HCT116 (cell line): ENCODE data around the gene TNRC6B. TPM values are rescaled to one million over a fixed set of nuclear protein-coding genes. Genes with fewer than 3 reads are reported as not detected.

Experiments used
- ATAC-seq: fragments of 200-7000 bp; cut with Tn5 transposase; 2 replicates; pipeline ENCODE4 v1.9.1; 2020; ENCODE audit warnings: mild to moderate bottlenecking, moderate library complexity
- BruUV-seq: library from RNA; stranded (reverse); fragments of 400-500 nt; replicated peaks from 2 replicates; lab custom pipeline; 2021; lab: Mats Ljungman, UMichigan
- CTCF ChIA-PET: fragments of 300-600 bp; sonication (Branson Sonifier 250); formaldehyde crosslinking; loops from one replicate; lab custom pipeline; 2021; ENCODE audit warnings: antibody characterized with exemption; lab: Charles Lee
- POLR2A ChIA-PET: fragments of 300-600, 350-600 bp; sonication (Branson Sonifier 250); formaldehyde crosslinking; loops from one replicate; lab custom pipeline; 2021; ENCODE audit warnings: antibody characterized with exemption; lab: Charles Lee
- RAD21 ChIA-PET, 2 experiments: fragments of 300-600 bp; sonication (Branson Sonifier 250); formaldehyde crosslinking; loops; one replicate each; lab custom pipeline; 2023; ENCODE audit warnings: low total read pairs in 2 of 2; ENCODE audit not compliant: uncharacterized antibody in 2 of 2, unreplicated experiment in 2 of 2, low non-redundant PET in 1 of 2; lab: Charles Lee
- DNase-seq: peaks from one replicate; pipeline ENCODE4 v3.0.0-alpha.2; 2010; ENCODE audit warnings: low read depth, low spot score
- H2AFZ ChIP-seq: fragments of 200-600 bp; shearing (Covaris generic), sonication (generic); 2 replicates; pipeline ENCODE4 v1.6.1; 2017; ENCODE audit warnings: low read depth, mixed run types, mixed read lengths, antibody characterized with exemption, low read length; ENCODE audit not compliant: poor library complexity, severe bottlenecking
- H3K27ac ChIP-seq: 2 replicates; pipeline ENCODE4 v1.5.1; 2012; ENCODE audit warnings: low read depth, low read length
- H3K27me3 ChIP-seq: fragments of 200-600 bp; sonication (generic); 2 replicates; pipeline ENCODE4 v1.6.1; 2016; ENCODE audit warnings: mixed run types, low read length, mixed read lengths; ENCODE audit not compliant: insufficient read depth
- H3K36me3 ChIP-seq, 2 experiments: fragments of 200-500 bp in 1 of 2; fragments of 200-600 bp in 1 of 2; sonication (Bioruptor generic) in 1 of 2; sonication (generic) in 1 of 2; 2 replicates each; pipeline versions ENCODE4 v1.5.1 to v1.6.1; 2014 to 2016; ENCODE audit warnings: low read length in 2 of 2, inconsistent platforms in 1 of 2, mixed read lengths in 1 of 2, mixed run types in 1 of 2; ENCODE audit not compliant: insufficient read depth in 2 of 2, control insufficient read depth in 1 of 2
- H3K4me1 ChIP-seq, 2 experiments: fragments of 200-600 bp in 1 of 2; sonication (generic) in 1 of 2; 2 replicates each; pipeline versions ENCODE4 v1.5.1 to v1.6.1; 2012 to 2017; ENCODE audit warnings: low read length in 2 of 2, inconsistent platforms in 1 of 2, mild to moderate bottlenecking in 1 of 2, mixed read lengths in 1 of 2, mixed run types in 1 of 2, moderate library complexity in 1 of 2; ENCODE audit not compliant: insufficient read depth in 2 of 2, control insufficient read depth in 1 of 2
- H3K4me2 ChIP-seq: fragments of 200-600 bp; sonication (generic); 2 replicates; pipeline ENCODE4 v1.6.1; 2017; ENCODE audit warnings: mixed run types, low read length, mixed read lengths
- H3K4me3 ChIP-seq, 2 experiments: fragments of 200-600 bp in 1 of 2; sonication (generic) in 1 of 2; replicated peaks in 1 of 2; 2 replicates each; pipeline ENCODE4 v1.5.1; 2011 to 2016; ENCODE audit warnings: low read length in 2 of 2, control low read depth in 1 of 2, low read depth in 1 of 2, mild to moderate bottlenecking in 1 of 2, mixed read lengths in 1 of 2, mixed run types in 1 of 2
- H3K79me2 ChIP-seq: fragments of 200-600 bp; sonication (generic); 2 replicates; pipeline ENCODE4 v1.6.1; 2017; ENCODE audit warnings: mild to moderate bottlenecking, mixed run types, low read length, moderate library complexity, mixed read lengths; ENCODE audit not compliant: insufficient read depth
- H3K9ac ChIP-seq: fragments of 200-600 bp; sonication (generic); 2 replicates; pipeline ENCODE4 v1.6.1; 2016; ENCODE audit warnings: low read length, mixed read lengths
- H3K9me2 ChIP-seq: fragments of 200-600 bp; sonication (generic), shearing (Covaris generic); 2 replicates; pipeline ENCODE4 v1.6.1; 2017; ENCODE audit warnings: mixed run types, mild to moderate bottlenecking, moderate library complexity; ENCODE audit not compliant: insufficient read depth
- H3K9me3 ChIP-seq, 2 experiments: fragments of 200-500 bp in 1 of 2; fragments of 200-600 bp in 1 of 2; sonication (Bioruptor generic) in 1 of 2; sonication (generic) in 1 of 2; 2 replicates each; pipeline ENCODE4 v1.6.1; 2014 to 2017; ENCODE audit warnings: low read length in 2 of 2, mixed read lengths in 2 of 2, inconsistent platforms in 1 of 2, low read depth in 1 of 2, mild to moderate bottlenecking in 1 of 2, mixed run types in 1 of 2, moderate library complexity in 1 of 2; ENCODE audit not compliant: control insufficient read depth in 1 of 2, insufficient read depth in 1 of 2
- H4K20me1 ChIP-seq: fragments of 200-600 bp; sonication (generic), shearing (Covaris generic); 2 replicates; pipeline ENCODE4 v1.6.1; 2017; ENCODE audit warnings: mixed run types, mild to moderate bottlenecking, moderate library complexity; ENCODE audit not compliant: insufficient read depth
- ATF3 ChIP-seq: IDR thresholded peaks from 2 replicates; pipeline ENCODE4 v1.6.1; 2012
- CBX3 ChIP-seq: IDR thresholded peaks from 2 replicates; pipeline ENCODE4 v1.6.1; 2012; ENCODE audit warnings: low read depth
- CEBPB ChIP-seq: IDR thresholded peaks from 2 replicates; pipeline ENCODE4 v1.6.1; 2012; ENCODE audit warnings: low read depth
- EGR1 ChIP-seq: IDR thresholded peaks from 2 replicates; pipeline ENCODE4 v1.6.1; 2012; ENCODE audit warnings: low read depth
- ELF1 ChIP-seq: IDR thresholded peaks from 2 replicates; pipeline ENCODE4 v1.6.1; 2012; ENCODE audit warnings: low read depth, borderline replicate concordance
- EZH2 ChIP-seq: fragments of 200-600 bp; sonication (generic); IDR thresholded peaks from 2 replicates; pipeline ENCODE4 v1.6.1; 2017; ENCODE audit warnings: antibody characterized with exemption, mixed run types
- FOSL1 ChIP-seq: IDR thresholded peaks from 2 replicates; pipeline ENCODE4 v1.6.1; 2012; ENCODE audit warnings: low read depth
- JUND ChIP-seq: IDR thresholded peaks from 2 replicates; pipeline ENCODE4 v1.6.1; 2012
- RAD21 ChIP-seq: IDR thresholded peaks from 2 replicates; pipeline ENCODE4 v1.6.1; 2012; ENCODE audit warnings: low read depth, mild to moderate bottlenecking
- REST ChIP-seq: IDR thresholded peaks from 2 replicates; pipeline ENCODE4 v1.6.1; 2012; ENCODE audit warnings: low read depth
- SRF ChIP-seq: IDR thresholded peaks from 2 replicates; pipeline ENCODE4 v1.6.1; 2012; ENCODE audit warnings: low read depth
- YY1 ChIP-seq: IDR thresholded peaks from 2 replicates; pipeline ENCODE4 v1.6.1; 2011; ENCODE audit warnings: low read length, low read depth, moderate library complexity, mild to moderate bottlenecking; ENCODE audit not compliant: insufficient replicate concordance; ENCODE audit errors: extremely low read depth
- ZFX ChIP-seq: fragments of 450-650 bp; IDR thresholded peaks from 2 replicates; pipeline ENCODE4 v1.6.1; 2017
- intact Hi-C: fragments of 100-400 bp; cut with micrococcal nuclease; formaldehyde crosslinking; loops from 2 replicates; pipeline ENCODE4 v1.10.0; 2022
- total RNA-seq: library from RNA; stranded (reverse); gene quantifications from one replicate; pipeline ENCODE4 v1.2.1, GENCODE V29; 2021; ENCODE audit not compliant: unreplicated experiment

The TNRC6B gene
- total RNA-seq, 1 experiment from 2014 or later, result 29.8 TPM

DNA sequence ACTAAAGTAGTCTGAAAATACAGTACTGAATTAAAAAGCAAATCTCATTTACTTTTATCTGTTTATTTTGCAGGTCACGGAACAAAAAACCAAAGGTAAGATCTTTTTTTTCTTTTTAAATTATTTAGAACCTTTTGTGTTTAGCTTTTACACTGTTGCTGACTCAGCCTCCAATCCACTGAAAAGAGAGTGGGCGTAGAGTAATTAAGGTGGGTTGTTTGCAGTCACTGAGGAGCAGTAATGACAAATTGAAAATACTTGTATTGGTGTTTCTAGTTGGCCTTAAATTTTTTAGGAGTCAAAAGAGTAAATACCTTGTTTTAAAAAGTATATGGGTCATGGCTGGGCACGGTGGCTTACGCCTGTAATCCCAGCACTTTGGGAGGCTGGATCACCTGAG, 73.4 kb downstream of the TNRC6B start:
- Histone ChIP-seq H3K4me2 (no peak overlapping the region), H3K9ac (no peak overlapping the region), H3K27ac (no peak overlapping the region), H3K9me3 (no peaks in the 10 kb centered on the region), H3K79me2 (no peaks in the 10 kb centered on the region), H3K4me1 (peaks cover 3 to 6% of the 10 kb centered on the region in 2 experiments; a peak in 2 of 4 replicates), H3K27me3 (no peaks in the 10 kb centered on the region), H3K9me2 (no peaks in the 10 kb centered on the region), H4K20me1 (no peaks in the 10 kb centered on the region), H3K4me3 (no peak overlapping the region), H3K36me3 (no peaks in the 10 kb centered on the region), H2AFZ (no peak overlapping the region)
- no peak for TF ChIP-seq ATF3
- TF ChIP-seq EGR1, result peak; percentile 47; the same call in 1 of the 2 replicates
- ChIA-PET POLR2A (no interaction called here), CTCF (no interaction called here), RAD21 (no interaction called here)
- intact Hi-C loops, result no loop called here
- BruUV-seq, result no TSS peak
- ATAC-seq (no peak), DNase-seq (no peak)

- Histone ChIP-seq H3K9me2 (no peaks in the 10 kb centered on the region), H3K4me1 (peaks cover 3 to 6% of the 10 kb centered on the region in 2 experiments; a peak in 2 of 4 replicates), H3K36me3 (no peaks in the 10 kb centered on the region), H3K27me3 (no peaks in the 10 kb centered on the region), H3K4me3 (no peak overlapping the region), H4K20me1 (no peaks in the 10 kb centered on the region), H2AFZ (no peak overlapping the region), H3K27ac (no peak overlapping the region), H3K9me3 (no peaks in the 10 kb centered on the region), H3K4me2 (no peak overlapping the region), H3K79me2 (no peaks in the 10 kb centered on the region), H3K9ac (no peak overlapping the region)
- intact Hi-C loops, result no loop called here
- RAD21 ChIA-PET, result no interaction called here
- POLR2A ChIA-PET, result no interaction called here
- no TSS peak for BruUV-seq
- ATAC-seq (no peak), DNase-seq (no peak)
- CTCF ChIA-PET, result no interaction called here
- TF ChIP-seq YY1 (no peak), JUND (no peak), ZFX (no peak), REST (no peak), ELF1 (no peak), RAD21 (no peak), FOSL1 (no peak), SRF (no peak), CBX3 (no peak), EZH2 (no peak), ATF3 (no peak), CEBPB (no peak)
These were observed 74.4 kb downstream of the TNRC6B start for GRCh38 chr22:40252146-40252545.
